Fibroblast of the aortic adventitia (primary cell): ENCODE results near the gene WDR72. TPM values are rescaled to one million over a fixed set of nuclear protein-coding genes. Genes with fewer than 3 reads are reported as not detected.

Experiments
- DNase-seq: peaks from one replicate; pipeline ENCODE4 v3.0.0-alpha.2; 2010; ENCODE audit warnings: low read depth
- H3K4me3 ChIP-seq: 2 replicates; pipeline ENCODE4 v1.5.1; 2011; ENCODE audit warnings: low read depth, mild to moderate bottlenecking, control low read depth, low read length, moderate library complexity
- total RNA-seq: library from RNA; depleted of rRNA; stranded (reverse); fragments of >200 nt; gene quantifications from 2 replicates; pipeline ENCODE4 v1.2.3, GENCODE V29; 2012; ENCODE audit warnings: low replicate concordance
- TF ChIP-seq, protein P1 (sequence below): IDR thresholded peaks from 2 replicates; pipeline ENCODE4 v1.5.1; 2011; ENCODE audit warnings: mild to moderate bottlenecking, low read length, control low read depth, inconsistent platforms; ENCODE audit not compliant: insufficient read depth

WDR72 gene
- total RNA-seq, 1 donor, result not detected

DNA sequence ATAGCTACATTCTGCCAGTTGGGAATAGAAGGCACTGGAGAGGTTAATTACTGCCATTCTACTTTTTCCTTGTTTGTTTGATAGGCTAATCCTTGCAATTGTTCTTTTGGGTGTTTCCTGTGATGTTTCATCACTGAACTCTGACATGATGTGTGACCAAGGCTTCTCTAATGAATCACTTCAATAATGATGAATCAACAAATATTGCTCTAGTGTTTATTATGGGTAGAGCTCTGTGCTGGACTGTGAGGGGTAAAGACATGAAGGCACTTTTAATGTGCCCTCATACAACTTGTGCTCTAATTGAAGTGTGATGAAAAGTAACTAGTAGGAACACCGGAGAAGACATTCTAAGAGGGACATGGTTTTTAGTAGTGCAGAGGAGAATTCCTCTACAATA is 233.6 kb downstream of the WDR72 start:
- H3K4me3 ChIP-seq, result no peak overlapping the region
- TF ChIP-seq, protein P1, sequence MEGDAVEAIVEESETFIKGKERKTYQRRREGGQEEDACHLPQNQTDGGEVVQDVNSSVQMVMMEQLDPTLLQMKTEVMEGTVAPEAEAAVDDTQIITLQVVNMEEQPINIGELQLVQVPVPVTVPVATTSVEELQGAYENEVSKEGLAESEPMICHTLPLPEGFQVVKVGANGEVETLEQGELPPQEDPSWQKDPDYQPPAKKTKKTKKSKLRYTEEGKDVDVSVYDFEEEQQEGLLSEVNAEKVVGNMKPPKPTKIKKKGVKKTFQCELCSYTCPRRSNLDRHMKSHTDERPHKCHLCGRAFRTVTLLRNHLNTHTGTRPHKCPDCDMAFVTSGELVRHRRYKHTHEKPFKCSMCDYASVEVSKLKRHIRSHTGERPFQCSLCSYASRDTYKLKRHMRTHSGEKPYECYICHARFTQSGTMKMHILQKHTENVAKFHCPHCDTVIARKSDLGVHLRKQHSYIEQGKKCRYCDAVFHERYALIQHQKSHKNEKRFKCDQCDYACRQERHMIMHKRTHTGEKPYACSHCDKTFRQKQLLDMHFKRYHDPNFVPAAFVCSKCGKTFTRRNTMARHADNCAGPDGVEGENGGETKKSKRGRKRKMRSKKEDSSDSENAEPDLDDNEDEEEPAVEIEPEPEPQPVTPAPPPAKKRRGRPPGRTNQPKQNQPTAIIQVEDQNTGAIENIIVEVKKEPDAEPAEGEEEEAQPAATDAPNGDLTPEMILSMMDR, result no peak
- DNase-seq, result no peak

DNA sequence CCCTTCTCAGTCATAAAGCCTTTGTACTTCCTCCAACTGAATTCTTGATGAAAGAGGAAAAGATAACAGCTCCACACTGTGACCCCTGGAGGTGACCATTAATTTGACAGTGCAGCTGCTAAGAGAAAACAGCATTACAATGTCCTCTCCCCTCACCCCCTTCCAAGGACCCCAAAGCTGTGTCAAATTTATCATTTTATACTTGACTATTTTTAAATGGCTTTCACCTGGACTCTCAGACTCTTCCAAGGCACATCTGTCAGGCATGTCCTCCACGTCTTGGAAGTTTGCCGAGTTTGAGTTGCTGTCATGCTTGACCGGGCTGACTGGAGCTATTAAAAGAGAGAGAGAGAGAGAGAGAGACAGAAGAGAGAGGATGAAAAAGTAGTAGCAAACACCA is 236.5 kb downstream of the WDR72 start:
- no peak overlapping the region for H3K4me3 ChIP-seq
- no peak for DNase-seq
- TF ChIP-seq, protein P1, result no peak

- DNase-seq, result no peak
- TF ChIP-seq, protein P1, result no peak
- H3K4me3 ChIP-seq, result no peak overlapping the region
Measured at GRCh38 chr15:53520996-53521395, 238.5 kb downstream of the WDR72 start.

DNA sequence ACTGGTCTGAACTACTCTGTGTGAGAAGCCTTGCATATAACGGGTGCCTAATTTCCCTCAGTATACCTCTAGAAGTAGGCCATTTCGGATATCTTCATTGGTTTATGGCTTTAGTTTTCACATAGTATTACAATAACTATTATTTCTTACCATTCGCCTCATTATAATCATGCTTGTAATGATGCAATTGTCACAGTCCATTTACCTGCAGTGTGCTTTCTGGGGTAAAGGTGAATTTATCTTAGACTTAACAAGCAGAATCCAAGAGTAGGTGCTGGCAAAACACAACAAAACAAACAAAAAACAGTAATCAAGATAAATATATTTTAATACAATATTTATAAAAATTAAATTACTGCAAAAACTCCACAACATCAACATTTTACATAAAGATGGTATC is 246.0 kb downstream of the WDR72 start:
- no peak overlapping the region for H3K4me3 ChIP-seq
- TF ChIP-seq, protein P1, result no peak
- DNase-seq, result no peak

DNA sequence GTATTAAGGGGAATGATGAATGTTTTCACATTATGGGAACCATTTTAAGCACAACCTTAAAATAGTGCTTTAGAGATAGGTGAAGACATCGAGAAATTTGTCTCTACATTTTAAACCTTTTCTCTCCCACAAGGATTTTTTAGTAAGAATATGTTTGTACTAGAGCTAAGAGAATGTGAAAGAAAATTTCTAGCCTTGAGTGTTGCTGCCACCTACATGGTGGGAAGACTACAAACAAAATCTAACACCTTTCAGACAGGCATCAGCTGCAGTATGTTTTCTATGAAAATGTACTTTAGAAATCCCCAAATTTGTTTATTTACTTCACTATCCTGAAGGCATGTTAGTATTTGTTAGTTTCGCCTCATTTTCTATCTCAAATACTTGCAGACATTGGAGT is 247.4 kb downstream of the WDR72 start:
- DNase-seq, result no peak
- TF ChIP-seq, protein P1, result no peak
- no peak overlapping the region for H3K4me3 ChIP-seq

DNA sequence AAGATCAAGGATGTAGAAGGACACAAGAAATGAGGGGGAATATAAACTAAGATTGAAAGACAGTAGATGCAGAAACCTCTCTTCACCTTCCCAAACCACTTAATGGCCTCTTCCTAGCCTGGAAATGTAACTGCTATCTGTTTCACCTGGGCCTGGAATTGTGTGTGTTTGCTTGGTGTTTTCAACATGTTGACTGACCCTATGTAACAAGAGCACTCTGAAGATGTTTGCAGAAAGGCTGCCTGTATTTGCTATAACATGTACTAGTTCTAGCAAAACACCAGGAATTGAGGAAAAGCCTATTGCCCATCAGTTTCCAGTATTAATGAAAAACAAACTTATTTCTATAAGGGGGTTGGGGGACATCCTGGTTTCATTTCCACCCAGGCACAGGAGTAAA is 248.3 kb downstream of the WDR72 start:
- H3K4me3 ChIP-seq, result no peak overlapping the region
- TF ChIP-seq, protein P1, result no peak
- no peak for DNase-seq

GRCh38 chr15:53506370-53506769 is 253.1 kb downstream of the WDR72 start:
- DNase-seq, result no peak
- no peak overlapping the region for H3K4me3 ChIP-seq
- TF ChIP-seq, protein P1, result no peak
